Cerebellar cortex (tissue), 1 donor: ENCODE measurements around the gene SH3RF1.
"Not testable (repeated sequence)": the region's sequence is repeated elsewhere in the genome, so short reads cannot be mapped to it uniquely, and the experiment has no call there.

ENCODE experiments used
- DNase-seq: peaks from one replicate; pipeline ENCODE4 v3.0.0-alpha.2; 2015; ENCODE audit warnings: low spot score

Gene SH3RF1

DNA sequence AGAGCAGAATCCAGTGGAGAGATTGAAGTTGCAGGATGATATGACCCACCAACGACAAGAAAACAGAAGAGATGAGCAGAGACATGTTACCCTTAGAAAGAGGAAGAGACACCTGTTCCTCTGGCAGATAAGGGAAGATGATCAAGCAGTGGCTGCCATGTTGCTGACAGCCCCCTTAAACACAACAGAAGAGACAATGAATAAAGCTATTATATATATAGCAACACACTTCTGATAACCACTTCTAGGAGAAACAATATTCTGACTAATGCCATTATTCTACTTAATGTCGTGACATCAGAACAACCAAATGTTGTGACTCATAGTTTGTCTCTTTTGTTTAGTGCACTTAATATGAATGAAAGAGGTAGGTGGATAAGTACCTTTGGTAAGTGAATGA, 44.9 kb downstream of the SH3RF1 start:
- DNase-seq: no peak

DNA sequence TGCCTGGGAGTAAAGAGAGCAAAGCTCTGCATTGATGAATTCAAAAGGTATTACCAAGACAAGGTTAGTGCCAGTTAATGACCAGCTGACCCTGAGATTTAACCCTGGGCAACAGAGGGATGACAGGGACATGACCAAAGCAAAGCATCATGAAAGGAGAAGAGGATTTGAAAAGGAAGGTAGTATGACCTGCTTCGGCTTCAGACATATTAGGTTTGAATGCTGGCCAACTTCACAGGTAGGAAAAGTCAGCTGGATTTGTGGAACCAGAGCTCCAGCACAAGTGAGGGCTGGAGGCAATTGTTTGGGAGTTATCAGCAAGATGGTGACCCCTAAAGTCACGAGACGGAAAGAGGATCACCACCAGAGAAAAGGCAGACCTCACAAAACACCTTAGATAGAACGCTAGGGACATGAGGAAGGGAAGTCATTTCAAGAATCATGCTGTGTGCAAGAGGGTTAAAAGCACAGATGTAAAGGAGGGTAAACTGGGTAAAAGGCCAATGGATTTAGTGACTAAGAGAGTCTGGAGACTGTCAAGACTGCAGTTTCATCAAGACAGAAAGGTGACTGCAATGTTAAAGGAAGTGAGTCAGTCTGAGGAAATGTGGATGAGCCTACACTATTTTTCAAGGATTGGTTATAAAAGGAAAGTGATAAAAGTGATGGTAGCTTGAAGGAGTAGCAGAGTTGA, 45.6 kb downstream of the SH3RF1 start:
- DNase-seq: no peak

DNA sequence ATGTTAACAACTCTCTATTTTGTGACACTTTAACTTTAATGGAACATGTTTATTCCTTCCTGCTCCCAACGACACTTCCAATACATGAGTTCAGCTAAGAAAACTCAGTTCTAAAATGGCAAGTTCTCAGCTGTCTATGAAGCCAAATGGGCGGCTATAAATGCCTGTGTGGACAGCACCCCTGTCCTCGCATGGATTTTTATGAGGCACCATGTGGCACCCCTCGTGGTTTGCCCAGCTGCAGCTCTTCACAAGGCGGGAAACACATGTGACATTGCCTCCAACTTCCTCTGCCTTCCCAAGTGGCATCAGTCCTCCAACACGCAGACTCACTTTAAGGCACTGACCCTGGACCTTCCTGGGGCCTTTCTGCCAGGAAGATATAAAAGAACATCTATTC, 48.0 kb downstream of the SH3RF1 start:
- DNase-seq: no peak

DNA sequence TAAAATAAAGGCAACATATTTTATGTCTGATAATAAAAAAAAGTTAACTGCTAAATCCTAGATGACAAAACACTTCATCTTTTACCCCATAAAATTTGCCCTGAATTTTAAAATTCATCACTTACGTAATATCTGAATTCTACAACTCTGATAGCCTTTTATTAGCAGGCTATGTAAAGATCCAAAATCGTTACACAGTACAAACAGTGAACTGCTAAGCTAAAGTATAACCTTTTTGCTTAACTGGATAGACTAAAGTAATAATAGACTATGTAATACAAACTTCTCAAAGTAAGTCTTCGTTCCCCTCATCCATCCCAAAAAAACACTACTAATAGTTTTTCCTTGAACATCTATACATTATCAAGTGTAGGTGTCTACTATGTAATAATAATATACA, 49.1 kb downstream of the SH3RF1 start:
- DNase-seq: no peak

DNA sequence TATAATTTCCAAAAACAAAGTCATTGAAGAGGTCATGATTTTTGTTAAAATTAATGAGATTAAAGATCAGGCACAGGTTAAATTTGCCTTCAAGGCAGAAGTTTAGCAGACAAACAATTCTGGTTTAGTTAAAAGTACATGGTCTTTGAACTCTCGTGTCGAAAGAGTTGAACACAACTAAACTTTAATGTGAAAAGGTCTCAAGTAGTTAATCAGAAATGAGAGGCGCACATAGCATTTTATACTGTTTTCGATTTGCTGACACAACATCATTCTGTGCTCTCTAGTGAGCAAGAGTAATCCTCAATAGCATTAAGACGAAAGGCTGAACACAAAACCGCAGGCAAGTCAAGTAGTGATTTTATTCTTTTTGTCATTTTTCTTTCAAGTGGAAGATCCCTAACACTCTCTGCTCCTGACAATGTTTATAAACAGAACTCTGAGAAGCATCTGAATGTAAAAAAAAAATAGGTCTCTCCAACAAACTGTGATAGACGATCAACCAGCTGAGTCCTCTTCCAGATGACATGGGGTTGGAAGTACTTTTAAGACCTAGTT, 49.8 kb downstream of the SH3RF1 start:
- no peak for DNase-seq

DNA sequence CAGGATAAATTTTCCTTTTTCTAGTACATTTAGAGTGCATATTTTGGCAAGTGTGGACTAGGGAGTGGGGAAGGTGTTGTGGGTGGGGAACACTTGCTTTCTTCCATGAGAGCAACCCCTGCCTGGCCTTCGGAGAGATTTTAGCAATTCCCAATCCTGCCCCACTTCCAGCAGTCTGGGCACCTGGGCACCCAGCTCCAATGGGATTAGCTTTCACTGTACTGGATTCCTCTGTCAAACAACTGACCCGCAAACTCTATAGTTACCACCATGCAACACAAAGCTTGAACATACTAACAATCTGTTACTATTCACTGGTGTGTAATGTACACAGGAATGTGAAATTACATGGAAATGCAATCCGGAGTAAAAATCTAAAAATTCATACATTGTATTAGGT, 50.3 kb downstream of the SH3RF1 start:
- no peak for DNase-seq

DNA sequence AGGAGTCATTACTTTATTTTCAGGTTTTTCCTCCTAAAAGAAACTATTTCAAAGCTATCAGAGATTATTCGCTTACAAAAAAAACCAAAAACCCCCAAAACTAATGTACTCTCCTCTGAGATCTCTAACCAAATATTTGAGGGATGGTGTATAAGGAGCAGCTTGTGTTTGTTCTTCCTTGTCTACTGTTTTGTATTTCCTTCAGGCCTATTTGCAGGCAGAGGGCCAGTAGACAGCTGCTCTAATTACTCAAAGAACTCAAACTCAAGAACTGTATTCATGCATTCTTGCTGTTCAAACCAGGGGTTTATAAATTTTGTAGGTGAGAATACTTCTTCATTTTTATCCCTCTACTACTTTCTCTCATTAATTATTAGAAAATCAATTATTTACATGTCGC, 51.3 kb downstream of the SH3RF1 start:
- DNase-seq: no peak

DNA sequence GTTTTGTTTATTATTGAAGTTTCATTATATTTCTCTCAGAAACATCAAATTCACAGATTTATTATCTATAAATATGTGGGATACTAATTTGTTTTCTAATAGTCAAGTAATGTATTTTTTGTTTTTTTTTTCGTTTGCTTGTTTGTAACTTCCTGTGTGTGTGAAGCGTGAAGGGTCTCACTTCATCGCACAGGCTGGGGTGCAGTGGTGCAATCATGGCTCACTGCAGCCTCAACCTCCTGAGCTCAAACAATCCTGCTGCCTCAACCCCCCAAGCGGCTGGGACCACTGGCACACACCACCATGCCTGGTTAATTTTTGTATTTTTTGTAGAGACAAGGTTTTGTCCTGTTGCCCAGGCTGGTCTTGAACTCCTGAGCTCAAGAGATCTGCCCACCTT, 55.1 kb downstream of the SH3RF1 start:
- DNase-seq: no peak

DNA sequence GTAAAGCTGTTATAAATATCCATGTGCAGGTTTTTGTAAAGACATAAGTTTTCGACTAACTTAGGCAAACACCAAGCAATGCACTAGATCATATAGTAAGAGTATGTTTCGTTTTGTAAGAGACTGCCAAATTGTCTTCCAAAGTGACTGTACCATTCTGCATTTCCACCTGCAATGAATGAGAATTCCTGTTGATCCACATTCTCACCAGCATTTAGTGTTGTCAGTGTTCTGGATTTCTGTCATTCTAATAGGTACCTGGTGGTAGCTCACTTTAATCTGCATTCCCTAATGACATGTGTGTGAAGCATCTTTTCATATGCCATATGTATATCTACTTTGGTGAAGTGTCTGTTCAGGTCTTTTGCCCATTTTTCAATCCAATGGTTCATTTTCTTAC, 57.8 kb downstream of the SH3RF1 start:
- DNase-seq: no peak

DNA sequence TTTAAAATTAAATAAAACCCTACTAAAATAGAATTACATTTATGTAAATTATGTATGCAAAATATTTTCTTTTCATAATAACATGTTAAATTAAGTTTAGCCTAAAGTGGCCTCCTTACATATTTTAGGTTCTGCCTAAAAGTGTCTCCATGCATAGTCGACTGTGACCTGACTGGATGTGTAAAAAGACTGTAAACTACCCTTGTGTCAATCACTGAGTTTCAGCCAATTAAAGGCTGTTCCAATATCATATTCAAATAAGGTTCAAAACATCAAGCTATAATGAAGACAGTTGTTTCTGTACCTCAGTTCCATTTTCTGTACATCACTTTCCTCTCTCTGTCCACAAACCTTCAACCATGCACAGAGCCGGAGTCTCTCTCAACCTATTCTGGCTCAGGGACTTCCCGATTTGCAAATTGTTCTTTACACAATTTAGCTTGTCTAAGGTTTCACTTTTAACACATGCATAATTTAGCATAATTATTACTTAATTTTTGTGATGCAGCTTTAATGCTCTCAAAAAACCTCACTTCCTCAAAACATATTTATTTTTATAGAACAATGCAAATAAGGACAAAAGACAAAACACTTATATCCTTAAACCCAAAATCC, 60.1 kb downstream of the SH3RF1 start:
- no peak for DNase-seq

DNA sequence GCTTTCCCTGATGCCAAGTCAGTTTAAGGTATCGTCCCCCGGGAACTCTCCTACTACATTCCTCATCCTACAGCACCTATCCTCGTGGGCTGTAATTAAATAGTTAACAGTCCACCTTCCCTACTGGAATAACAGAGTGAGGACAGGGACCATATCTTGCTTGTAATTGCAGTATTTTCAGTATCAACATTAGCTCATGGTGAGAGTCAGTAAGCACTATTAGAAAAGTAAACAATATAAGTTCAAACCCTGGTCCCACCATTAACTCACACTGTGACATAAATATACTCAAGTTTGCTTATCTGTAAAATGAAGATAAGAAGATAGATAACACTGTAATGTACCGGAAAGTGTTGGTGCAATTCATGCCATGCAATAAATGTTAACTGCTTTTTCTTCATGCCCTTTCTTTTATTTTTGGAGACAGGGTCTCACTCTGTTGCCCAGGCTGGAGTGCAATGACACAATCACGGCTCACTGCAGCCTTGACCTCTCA, 61.3 kb downstream of the SH3RF1 start:
- DNase-seq: no peak

DNA sequence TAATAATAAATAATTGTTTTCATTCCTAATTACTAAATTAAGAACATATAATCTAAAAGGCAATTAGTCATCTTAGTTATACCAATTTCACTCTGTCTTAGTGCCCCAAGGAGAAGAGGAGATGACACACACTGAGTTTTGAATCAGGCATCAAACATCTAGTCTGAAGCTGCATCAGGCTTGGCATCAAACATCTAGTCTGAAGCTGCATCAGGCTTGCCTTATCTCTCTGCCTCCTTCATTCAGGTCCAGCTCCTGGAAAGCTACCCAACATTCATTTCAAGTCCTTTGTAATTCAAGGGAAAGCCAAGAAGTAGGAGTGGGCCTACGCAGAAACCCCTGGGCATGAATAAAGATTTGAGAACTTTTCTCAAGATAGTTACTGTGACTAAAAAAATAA, 62.2 kb downstream of the SH3RF1 start:
- DNase-seq: no peak

DNA sequence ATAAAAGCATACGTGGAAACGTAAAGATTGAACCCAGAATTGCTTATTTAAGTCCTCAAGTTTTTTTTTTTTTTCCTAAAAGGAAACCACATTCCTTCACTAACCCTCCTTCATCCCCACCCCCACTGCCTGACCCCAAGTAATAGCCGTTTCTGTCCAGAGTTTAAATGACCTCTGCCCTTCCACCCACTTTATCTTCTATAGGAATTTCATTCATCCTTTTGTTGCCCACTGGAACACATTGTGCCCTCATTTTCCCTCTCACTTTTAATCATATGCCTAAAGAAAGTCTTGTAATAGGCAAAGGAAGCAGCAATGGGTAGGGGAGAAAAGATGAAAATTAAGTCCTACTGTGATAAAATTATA, 62.7 kb downstream of the SH3RF1 start:
- no peak for DNase-seq

DNA sequence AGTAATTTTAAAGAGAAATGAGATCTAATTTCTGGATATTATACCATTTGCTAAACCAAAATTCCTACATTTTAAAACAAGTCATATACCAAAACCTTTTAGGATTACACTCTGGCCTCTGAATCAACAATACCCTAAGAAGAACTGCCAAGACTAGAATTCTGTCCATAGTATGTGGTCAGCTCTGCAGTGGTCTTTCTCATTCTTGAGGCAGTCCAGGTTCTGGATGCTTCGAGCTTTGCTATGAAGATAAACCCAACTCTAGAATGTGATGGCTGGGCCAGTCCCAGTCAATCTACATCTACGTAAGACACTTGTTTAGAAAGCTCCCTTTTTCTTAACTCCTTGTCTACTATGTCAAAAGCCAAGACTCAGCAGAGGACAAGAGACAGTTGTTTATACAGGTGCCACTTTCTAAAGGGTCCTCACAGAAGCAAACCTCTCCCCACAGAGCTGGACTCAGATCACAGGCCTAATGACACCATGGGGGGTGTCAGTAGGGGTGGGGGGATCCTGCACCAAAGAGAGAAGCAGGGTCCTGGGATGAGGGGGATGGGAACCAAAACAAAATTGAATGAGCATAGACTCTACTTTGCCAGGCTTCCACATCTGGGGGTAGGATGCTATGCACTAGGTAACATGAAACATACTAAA, 63.2 kb downstream of the SH3RF1 start:
- no peak for DNase-seq

DNA sequence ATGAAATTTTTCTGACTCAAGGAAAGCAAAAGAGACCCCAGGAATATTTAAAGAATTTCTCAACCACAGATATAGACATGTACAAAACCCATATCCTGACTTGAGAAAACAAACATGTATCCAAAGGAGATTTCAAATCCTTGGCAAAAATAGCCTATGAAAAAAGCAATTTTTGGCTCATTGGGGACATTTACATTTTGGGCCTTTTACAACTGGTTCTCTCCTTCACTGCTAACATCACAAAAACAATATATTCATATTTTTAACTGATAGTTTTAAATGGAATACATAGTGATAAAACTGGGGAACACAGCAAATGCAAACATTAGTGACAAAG, 65.0 kb downstream of the SH3RF1 start:
- DNase-seq: no peak

DNA sequence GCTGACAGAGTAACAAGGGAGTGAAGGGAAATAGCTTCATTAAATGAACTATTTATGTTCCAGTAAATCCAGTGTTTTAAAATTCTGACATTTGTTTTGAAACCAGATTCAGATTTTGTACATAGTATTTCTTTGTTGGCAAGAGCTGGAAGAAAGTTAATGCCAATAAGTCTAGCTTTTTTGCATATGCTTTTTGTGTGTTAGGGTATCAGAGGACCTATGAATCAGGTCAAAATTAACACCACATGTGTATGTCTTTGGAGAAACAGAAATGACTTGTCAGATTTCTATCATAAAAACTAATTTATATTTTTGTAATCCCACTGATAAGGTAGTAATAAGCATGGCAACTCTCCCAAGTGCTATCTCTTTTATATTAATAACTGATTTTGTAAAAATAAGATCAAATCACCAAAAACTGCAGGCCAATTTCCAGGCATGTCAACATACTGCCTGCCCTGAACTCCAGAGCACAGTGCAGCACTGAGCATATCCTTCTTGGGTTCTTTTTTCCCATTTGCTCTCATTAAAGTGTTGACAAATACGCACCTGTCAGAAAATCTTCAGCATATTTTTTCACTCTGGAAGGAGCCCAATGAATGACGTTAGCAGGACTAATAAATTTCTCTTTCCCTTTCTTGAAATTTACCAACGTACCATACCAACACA, 65.5 kb downstream of the SH3RF1 start:
- DNase-seq: no peak

DNA sequence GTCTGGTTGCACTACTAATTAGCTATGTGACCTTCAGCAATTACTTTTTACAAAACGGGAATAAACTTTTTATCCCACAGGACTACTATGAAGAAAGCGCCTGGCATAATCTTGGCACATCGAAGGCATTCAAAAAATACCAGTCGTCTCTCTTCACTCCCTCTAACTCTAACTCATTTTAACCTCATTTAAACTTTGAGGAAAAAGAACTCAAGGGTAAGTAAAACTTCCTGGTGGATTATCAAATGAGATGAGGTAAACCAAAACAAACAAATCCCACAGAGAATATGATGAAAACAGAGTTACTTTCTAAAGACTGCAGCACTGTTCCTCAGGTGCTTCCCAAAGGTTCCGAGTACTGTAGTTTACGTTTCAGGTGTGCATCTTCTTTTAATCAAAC, 66.9 kb downstream of the SH3RF1 start:
- no peak for DNase-seq

DNA sequence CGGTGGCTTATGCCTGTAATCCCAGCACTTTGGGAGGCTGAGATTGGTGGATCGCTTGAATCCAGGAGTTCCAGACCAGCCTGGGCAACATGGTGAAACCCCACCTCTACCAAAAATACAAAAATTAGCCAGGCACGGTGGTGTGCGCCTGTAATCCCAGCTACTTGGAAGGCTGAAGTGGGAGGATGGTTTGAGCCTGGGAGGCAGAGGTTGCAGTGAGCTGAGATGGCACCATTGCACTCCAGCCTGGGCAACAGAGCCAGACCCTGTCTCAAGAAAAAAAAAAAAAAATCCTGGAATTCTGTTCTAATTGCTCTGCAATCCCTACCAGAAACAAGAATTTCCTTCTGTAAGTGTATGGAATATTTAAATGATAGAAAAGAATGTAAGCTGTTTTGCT, 67.5 kb downstream of the SH3RF1 start:
- DNase-seq: not testable (repeated sequence)

DNA sequence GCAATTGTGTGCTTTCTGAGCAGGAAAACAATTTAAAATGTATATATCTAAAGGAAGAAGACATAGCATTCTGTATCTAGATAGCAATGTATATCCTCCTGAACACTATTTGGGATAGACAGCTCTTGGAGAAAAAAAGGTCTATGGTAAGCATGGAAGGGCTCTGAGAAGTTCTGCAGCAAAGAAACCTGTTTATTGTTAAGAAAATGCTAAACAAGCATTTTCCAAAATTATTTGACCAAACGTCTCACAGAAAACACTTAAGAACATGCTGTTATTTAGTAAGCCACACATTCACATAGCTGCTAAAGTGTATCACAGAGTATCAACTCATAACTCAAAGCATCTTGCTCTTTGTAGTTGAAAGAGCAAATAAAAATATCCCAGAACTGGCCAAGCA, 67.9 kb downstream of the SH3RF1 start:
- DNase-seq: no peak

DNA sequence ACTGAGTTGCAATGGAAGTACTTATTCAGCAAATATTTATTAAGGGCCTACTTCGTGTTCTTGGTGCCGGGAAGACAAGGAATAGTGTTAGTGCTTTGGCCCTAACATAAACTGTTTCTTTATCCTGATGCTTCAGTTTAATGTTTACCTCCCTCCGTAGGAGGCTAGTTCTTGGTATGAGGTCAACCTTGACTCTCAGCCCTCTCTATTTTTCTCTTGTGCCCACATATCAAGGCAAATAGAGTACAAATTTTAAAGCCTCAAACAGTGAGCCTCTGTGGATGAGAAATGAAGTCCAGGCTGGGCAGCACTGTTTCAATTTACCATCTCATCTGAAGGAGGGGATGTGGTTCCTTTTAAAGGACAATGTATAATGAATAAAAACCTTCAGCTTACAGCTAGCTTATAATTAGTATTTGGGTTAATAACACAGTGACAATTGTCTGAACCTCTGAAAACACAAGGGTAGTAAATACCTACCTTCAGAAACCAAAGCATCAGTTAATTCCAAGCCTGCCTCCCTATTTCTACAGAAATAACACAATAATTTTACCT, 68.5 kb downstream of the SH3RF1 start:
- no peak for DNase-seq

DNA sequence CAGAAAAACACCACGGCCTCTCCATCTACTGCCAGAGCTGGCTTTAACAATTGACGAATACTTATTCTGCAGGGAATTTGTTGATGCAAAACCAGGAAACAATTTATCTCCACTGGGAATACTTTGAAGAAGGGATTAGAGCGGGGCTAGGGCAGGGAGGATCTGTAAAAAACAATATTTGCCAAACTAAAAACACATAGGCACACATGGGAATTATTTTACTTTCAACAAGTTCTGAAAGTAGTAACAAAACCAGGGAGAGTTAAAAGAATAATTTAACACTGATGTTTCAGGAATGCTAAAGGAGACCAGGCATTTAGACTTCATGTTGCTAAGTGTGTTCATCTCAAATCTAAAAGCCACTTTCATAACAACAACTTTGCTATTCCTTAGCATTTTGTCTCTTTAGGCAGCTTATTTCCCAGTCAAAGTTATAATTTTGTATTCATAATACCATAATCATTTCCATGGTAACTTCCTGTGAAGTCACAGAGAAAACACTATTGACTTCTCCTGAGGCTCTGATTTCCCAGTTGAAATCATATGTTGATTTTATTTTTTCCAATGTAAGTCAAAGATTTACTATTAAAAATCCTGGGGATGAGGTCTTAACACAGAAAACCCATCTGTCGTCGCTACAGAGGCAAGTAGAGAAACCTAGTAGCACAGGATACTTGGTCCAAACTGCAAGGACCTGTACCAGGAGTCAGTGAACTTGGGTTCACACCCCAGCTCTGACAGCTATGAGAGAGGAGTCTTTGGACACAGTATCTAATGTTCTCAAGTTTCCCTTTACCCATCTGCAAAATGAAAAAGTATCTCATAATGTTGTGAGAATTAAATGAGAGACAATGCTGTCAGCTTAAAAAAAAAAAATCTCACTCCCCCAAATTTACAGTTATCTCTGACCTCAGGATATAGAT, 69.3 kb downstream of the SH3RF1 start:
- DNase-seq: no peak
